Stimulated activated CD8-positive, alpha-beta memory T cell treated with anti-CD3 and anti-CD28 coated beads, Interleukin-15, amount 100 ng/mL, for 1 hour (primary cell): ENCODE measurements around the gene GGTLC3.
A peak's percentile ranks its signal among the peaks of the same experiment; 100 is the strongest.
"Not testable (repeated sequence)": the region's sequence is repeated elsewhere in the genome, so short reads cannot be mapped to it uniquely, and the experiment has no call there.

Experiments
- DNase-seq: peaks from one replicate; pipeline ENCODE4 v3.0.0-alpha.2; 2020; ENCODE audit warnings: low read depth

GGTLC3 gene

DNA sequence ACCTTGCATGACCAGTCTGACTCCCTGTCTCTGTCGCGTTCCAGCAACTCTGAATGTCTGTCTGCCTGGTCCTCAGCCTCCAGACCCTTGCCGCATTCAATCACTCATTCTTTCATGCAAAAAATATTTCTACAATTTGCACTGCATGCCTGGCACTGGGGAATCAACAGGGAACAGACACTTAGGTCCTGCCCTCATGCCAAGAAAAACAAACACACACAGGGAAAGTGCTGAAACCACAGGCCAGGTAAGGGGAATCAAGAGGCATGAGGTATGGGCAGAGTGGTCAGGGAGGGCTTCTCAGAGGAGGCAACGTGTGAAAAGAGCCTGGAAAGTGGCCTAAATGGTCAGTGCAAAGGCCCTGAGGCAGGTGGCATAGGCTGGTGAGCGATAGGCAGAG is at the start of gene GGTLC3:
Gene GGTLC3, minus strand, starts transcription at position 101 of the 400 bp plus-strand sequence. CDS start 264 bp downstream, outside the sequence.
- DNase-seq, result not testable (repeated sequence)

DNA sequence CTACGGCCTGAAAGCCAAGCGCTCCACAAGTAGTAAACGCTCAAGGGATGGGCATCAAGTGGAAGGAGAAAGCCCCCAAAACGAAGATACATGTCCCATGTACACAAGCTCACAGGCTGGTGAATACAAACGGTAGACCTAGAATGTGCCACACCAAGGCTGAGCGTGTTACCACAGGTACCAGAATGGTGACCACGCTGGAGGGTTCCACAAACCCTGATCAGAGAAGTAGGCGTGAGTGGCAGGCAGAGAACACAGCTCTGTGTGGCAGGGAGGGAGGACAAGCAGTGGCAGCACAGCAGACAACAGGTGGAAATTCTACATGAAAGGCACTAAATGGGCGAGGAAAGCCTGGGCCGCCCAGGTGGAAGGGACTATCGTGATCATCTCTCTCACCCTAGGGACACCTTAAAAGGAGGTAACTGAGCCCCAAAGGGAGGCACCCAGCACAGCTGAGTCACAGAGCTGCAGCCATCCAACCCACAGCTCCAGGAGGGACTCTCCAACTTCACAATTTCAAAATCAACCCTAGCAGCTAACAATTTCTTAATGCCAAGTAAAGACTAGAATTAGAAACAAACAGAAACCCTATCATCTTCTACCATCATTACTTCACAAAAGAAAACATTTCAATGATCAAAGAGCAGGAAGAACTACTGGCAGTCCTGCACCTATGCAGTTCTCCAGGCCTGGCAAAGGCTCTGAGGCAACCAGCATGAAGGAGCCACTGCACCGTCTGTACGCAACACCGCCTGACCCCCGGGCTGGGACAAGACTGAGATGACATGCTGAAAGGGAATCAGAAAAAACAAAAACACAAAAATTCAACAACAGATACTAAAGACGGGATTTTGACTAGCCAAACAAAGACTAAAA is 42.4 kb upstream of the GGTLC3 start:
- not testable (repeated sequence) for DNase-seq

GRCh38 chr22:18558939-18559338 is 41.0 kb upstream of the GGTLC3 start:
- not testable (repeated sequence) for DNase-seq

DNA sequence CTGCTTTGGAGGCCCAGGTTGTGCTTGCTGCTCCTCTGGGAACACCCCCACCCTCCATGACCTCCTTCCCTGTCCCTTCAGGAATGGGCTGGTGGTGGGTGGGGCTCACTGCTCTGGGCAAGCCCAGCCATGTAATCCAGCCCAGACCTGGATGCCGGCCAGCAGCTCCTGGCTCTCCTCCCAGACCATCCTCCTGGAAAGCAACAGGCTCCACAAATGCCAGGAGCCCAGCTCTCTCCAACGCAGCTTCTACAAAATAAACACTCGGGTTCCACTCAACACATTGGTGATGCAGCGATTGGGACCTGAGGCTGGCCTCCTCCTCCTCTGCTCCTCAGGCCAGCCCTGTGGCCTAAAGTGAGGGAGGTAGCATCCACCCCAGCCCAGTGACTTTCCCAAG is 40.6 kb upstream of the GGTLC3 start:
- not testable (repeated sequence) for DNase-seq

DNA sequence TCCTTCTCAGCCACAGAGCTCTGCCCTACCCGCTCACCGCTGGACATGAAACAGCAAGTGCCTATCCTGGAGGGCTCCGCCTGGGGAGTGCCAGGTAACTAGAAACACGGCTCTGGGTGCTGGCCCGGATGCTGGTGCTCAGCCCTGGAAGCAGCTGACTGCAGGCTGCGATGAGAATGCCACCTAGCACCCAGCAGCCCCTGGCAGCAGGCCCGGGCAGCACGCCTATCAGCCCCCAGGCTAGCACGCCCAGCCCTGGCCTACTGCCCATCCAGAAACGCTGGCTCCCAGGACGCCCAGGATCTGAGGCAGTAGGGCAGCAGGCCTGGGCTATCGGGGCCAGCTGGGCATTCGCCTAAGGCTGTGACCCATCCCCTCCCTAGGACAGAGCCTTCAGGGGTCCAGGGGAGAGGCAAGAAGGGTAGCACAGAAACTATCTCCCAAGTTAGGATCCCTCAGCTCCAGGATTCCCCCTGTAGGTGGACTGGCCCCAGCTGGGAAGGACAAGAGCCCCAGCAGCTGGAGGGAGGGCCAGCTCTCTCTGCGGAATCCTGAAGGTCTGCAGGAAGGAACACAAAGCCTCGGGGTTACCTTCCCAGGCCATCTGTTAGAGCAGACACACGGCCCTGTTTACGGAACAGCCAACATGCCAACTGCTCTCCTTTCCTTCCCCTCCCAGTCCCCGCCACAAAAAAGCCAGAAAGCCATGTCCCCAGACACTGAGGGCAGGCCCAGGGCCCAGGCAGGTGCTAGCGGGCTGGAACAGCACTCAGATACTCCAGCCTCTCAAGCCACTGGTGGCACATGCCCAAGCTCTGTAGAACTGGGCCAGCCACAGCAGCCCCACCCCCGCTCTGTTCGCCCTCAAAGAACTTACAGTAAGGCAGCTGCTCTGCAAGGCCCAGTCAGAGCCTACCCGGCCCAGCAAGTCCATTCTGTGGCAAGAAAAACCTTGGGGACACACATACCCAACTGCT is 36.6 kb upstream of the GGTLC3 start:
- not testable (repeated sequence) for DNase-seq

GRCh38 chr22:18552839-18553597 is 35.1 kb upstream of the GGTLC3 start:
- not testable (repeated sequence) for DNase-seq

- not testable (repeated sequence) for DNase-seq
These were observed 33.1 kb upstream of the GGTLC3 start for GRCh38 chr22:18551046-18551445.

- DNase-seq, result not testable (repeated sequence)
These were observed 31.7 kb upstream of the GGTLC3 start for GRCh38 chr22:18549458-18550179.

GRCh38 chr22:18544615-18545014 is 26.7 kb upstream of the GGTLC3 start:
- not testable (repeated sequence) for DNase-seq

DNA sequence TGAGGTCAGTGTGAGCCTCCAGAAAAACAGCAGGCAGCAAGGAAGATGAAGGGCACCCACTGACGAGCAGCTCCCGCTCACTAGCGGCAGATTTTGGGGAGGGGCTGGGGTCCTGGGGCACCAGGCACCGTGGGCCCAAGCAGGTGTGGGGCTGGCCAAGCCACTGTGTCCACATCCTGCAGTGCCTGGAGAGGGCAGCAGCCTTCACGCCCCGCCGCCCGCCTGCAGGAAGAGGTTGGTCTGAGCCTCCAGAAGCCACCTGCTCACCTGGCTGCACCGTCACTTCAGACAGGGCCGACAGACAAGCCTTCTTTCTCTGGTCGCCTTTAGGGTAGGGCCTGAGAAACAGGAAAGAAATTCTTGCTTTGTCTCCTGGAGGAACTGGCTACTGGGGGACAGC is 25.4 kb upstream of the GGTLC3 start:
- not testable (repeated sequence) for DNase-seq

DNA sequence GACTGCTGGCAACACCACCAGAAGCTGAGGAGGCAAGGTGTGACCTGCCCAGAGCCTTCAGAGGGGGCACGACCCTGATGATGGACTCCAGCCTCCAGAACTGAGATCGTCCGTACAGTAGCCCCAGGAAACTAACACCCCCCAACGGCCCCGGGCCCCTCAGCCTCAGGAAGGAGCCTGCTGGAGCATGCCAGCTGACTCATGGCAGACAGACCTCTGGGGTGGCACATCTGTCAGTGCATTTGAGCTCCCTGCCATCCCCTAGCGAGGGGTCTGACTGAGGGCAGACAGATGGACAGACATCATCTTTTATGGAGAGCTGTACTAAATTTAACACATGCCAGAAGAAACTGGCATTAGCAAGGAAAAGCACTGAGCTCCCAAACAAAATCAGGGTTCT is 22.0 kb upstream of the GGTLC3 start:
- DNase-seq, result not testable (repeated sequence)

- DNase-seq, result not testable (repeated sequence)
These were observed 16.4 kb upstream of the GGTLC3 start for GRCh38 chr22:18534315-18534714.

- not testable (repeated sequence) for DNase-seq
These were observed 15.7 kb upstream of the GGTLC3 start for GRCh38 chr22:18533633-18534032.

DNA sequence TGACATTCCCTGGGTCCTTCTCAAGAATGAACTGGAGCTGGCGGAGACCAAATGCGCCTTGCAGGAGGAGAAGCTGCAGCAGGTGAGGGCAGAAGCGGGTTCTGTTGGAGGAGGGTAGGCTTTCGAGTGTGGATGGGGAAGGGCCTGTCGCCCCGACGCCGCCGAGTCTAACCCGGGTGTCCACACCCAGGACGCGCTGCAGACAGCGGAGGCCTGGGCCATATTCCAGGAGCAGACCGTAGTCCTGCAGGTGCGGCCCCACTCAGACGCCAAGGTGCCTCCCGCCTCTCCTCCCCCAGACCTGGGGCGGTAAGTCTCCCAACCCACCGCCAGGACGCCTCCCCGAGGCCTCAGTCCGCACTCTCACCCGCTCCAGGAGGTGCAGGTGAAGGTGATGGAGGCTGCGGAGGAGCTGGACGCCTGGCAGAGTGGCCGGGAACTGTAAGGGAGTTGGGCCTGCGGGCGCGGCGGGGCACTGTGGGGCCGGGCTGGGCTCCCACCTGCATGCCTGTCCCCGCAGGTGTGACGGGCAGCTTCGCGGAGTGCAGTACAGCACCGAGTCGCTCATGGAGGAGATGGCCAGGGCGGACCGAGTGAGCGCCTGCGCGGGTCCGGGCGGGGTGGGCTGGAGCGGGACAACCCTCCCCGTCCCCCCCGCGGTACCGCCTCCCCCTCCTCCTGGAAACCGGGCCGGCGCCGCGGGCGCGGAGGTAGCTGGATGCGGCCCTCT is 11.6 kb upstream of the GGTLC3 start:
- not testable (repeated sequence) for DNase-seq

DNA sequence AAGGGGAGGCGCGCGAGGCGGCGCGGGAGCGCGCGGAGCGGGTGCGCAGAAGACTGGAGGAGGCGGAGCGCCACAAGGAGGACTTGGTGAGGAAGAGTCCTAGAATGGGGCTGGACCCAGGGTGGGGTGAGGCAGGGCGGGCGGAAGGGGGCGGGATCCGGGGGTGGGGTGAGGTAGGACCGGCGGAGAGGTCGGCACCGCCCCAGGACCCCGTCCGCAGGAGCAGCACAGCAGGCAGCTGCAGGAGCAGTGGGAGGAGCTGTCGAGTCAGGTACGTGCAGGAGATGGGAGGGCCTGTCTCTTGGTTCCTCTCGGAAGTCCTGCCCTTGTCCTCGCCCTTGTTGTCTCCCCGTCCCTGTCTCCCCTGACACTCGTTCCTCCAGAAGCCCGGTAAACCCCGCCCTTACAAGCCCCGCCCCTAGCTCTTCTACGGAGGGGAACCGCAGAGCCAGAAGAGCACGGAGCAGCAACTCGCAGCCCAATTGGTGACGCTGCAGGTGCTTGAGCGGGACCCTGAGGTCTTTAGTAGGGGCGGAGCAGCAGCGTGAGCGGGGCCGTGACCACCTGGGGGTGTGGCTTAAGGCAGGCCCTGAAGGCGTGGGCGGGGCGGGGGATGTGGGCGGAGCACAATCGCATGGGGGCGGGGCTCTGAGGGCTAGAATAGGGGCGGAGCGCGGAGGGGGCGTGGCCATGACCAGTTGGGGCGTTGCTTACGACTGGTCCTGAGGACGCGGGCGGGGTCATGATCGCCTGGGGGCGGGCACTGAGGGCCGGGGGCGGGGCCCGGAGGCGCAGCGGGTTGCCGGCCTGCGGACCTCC is 10.8 kb upstream of the GGTLC3 start:
- peak; percentile 92 for DNase-seq

DNA sequence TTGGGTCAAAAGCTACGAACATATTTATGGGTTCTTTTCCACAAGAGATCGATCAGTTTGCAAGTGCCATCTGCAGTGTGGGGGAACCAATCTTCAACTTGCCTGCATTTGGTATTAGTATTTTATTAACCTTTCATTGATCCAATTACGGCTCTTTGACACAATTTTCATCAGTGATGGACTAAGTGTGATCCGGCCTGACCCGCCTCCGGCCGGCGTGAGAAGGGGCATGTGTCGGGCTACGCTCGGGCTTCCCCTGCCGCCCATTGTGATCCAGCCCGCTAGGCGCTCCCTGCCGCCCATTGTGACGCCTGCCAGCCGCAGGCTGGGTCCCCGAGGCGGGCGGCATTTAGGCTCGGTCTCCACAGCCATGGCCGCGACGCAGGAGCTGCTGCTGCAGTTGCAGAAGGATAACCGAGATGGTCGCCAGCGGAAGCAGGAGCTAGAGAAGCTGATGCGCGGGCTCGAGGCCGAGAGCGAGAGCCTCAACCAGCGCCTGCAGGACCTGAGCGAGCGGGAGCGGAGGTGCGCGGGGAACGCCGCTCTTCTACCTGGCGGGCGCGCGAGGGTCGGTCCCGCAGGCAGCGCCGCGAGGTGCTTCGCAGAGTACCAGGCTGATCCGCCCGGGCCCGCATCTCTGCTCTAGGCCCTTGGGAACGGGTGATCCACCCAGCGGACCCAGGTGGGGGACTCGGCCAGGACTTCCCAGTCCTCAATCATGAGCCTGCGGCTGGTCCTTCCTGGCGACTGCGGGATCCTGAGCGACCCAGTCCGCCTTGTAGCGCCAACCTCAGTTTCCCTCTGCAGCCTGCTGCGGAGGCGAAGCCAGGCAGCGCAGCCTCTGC is 10.0 kb upstream of the GGTLC3 start, which contains the start of gene TMEM191B:
Gene TMEM191B, plus strand, starts transcription at position 51 of the 845 bp plus-strand sequence. Its CDS starts 179 bp downstream, at position 230.
- DNase-seq, result not testable (repeated sequence)

DNA sequence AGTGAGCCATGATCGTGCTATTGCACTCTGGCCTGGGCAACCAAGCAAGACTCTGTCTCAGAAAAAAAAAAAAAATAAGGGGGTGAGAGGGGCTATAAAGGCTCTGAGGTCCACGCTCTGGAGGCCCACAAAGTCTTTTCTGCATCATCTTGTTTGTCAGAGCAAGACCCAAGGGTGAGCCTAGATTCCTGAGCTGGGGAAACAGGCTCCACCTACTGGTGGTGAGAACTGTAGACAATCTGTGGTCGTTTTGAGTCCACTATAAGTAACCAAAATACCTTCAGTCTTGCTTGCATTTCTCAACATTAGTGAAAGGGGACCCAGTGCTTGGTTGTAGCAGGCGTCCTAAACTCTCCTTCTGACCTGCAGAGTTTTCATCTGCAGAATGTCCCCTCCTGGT is 5.4 kb upstream of the GGTLC3 start:
- DNase-seq, result not testable (repeated sequence)

DNA sequence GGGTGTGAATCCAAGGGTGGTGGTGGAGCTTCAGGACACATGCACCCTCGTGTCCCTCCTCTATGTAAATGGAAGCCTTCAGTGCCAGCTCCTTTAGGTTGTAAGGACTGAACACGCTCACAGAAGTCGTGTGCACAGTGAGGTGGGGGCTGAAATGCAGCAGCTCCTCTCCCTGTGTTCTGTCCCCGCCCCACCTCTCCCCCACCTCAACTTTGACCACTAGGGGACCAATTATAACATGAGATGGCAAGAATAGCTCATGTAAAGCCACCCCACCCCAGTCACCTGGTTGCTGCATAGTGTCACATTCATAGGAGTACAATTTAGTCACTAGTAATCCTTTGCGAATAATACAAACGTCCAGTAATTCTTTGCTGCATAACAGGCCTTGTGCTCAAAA is 4.8 kb upstream of the GGTLC3 start:
- not testable (repeated sequence) for DNase-seq
